Ovary (tissue), 9 donors: Measurements from ENCODE around the gene PTPN1. TPM values are rescaled to one million over a fixed set of nuclear protein-coding genes. Genes with fewer than 3 reads are reported as not detected.

Experiments
- DNase-seq, 5 donors: peaks; one replicate each; pipeline ENCODE4 v3.0.0-alpha.2; 2019 to 2020
- H3K27ac ChIP-seq, 2 donors: fragments of 200-600 bp; one replicate each; pipeline versions ENCODE4 v1.5.1 to v1.8.0; 2019 to 2022
- H3K27me3 ChIP-seq: fragments of 200-600 bp; one replicate; pipeline ENCODE4 v1.8.0; 2022
- H3K36me3 ChIP-seq: fragments of 200-600 bp; sonication (generic); one replicate; pipeline ENCODE4 v1.5.1; 2019
- H3K4me1 ChIP-seq: one replicate; pipeline ENCODE4 v1.8.1; 2013; ENCODE audit warnings: mild to moderate bottlenecking, moderate library complexity; ENCODE audit not compliant: insufficient read depth
- H3K4me3 ChIP-seq: fragments of 200-600 bp; sonication (generic); one replicate; pipeline ENCODE4 v1.5.1; 2017
- H3K9me3 ChIP-seq, 2 donors: fragments of 200-600 bp in 1 of 2; sonication (generic) in 1 of 2; one replicate each; pipeline versions ENCODE4 v1.5.1 to v1.8.1; 2013 to 2019; ENCODE audit warnings: mild to moderate bottlenecking in 1 of 2, moderate library complexity in 1 of 2
- CTCF ChIP-seq, 3 donors: fragments of 450-650 bp in 2 of 3; fragments of 200-600 bp in 1 of 3; IDR thresholded peaks; one replicate each; pipeline versions ENCODE4 v1.5.1 to v1.8.0; 2016 to 2022; ENCODE audit warnings: antibody characterized with exemption in 3 of 3, mild to moderate bottlenecking in 1 of 3
- EP300 ChIP-seq: sonication (generic); formaldehyde crosslinking; IDR thresholded peaks from one replicate; pipeline ENCODE4 v1.6.1; 2017; ENCODE audit warnings: antibody characterized with exemption
- POLR2A ChIP-seq: fragments of 450-650 bp; IDR thresholded peaks from one replicate; pipeline ENCODE4 v1.6.1; 2017; ENCODE audit warnings: antibody characterized with exemption, mild to moderate bottlenecking, moderate library complexity
- WGBS, 3 donors: extraction: QIAGEN DNeasy Blood & Tissue Kit in 1 of 3; methylation state at CpG; one replicate each; pipeline versions ENCODE4 v1.1.5 to v1.1.7; 2013 to 2017; 5-methylcytosine and 5-hydroxymethylcytosine counted together
- intact Hi-C, 4 donors: fragments of 100-400 bp; cut with DNase I; formaldehyde crosslinking; loops; one replicate each; pipeline versions ENCODE4 v1.11.0 to v1.15.1; 2022 to 2023
- microRNA counts: library from miRNA; unstranded; fragments of <30 nt; microRNA quantifications from one replicate; lab custom pipeline; 2016
- microRNA-seq, 3 donors: library from miRNA; unstranded; fragments of <30 nt; microRNA quantifications; one replicate each; pipeline versions ENCODE4 to v1.2.0, GENCODE V29; 2019 to 2020
- polyA plus RNA-seq, 2 donors: library from polyadenylated mRNA; stranded (reverse); fragments of 200-250 nt in 1 of 2; fragments of 350-450 nt in 1 of 2; fragmentation: Illumina TruSeq in 1 of 2; extraction: RNeasy Lipid Tissue Mini Kit (QIAGEN cat#74804) in 1 of 2; gene quantifications; one replicate each; pipeline ENCODE4 v1.2.3, GENCODE V29; 2013 to 2014
- small RNA-seq: library from RNA; depleted of rRNA; stranded (forward); fragments of <200 nt; gene quantifications from one replicate; pipeline ENCODE3, GENCODE V24; 2016
- total RNA-seq, 7 donors: library from RNA; depleted of rRNA in 2 of 7; stranded (reverse); fragments of >200 nt in 2 of 7; fragmentation: NEBNext Ultra II Directional in 3 of 7; extraction: Animal tissue kit (Norgen Biotek cat#: 25700) in 3 of 7; gene quantifications; one replicate each; pipeline versions ENCODE4 v1.1.0 to v1.2.4, GENCODE V29; 2016 to 2023
- donor health status: DM: no; HTN: no; CAD: no; lungs with moderate emphysema.
- donor health status: DM: no; HTN: no; CAD: no.
- donor health status: Bipolar disorder and iron deficiency.
- donor health status: DM: yes; HTN: yes; CAD: no.
- donor health status: DM: no; HTN: no; CAD: no.
- donor health status: DM: yes; HTN: yes; CAD: no.

The PTPN1 gene
- total and polyA plus RNA-seq, 9 donors, result 17.6 to 36.7 (median 26.6) TPM

GRCh38 chr20:50632701-50633100 lies 122.5 kb downstream of the PTPN1 start:
- no peak for TF ChIP-seq CTCF (IDR thresholded peaks at IDR 0.05)
- TF ChIP-seq EP300, result no peak
- TF ChIP-seq POLR2A, result no peak
- no peak for DNase-seq
- H3K4me3 ChIP-seq, result no peak overlapping the region
- H3K36me3 ChIP-seq, result no peaks in the 10 kb centered on the region
- H3K27ac ChIP-seq, result no peak overlapping the region
- intact Hi-C loops, result no loop called here
- H3K27me3 ChIP-seq, result no peaks in the 10 kb centered on the region
- no peaks in the 10 kb centered on the region for H3K9me3 ChIP-seq
- 91 to 95% (median 91%) methylated on average over 5 of the region's 5 CpGs for WGBS, 3 donors
- peaks cover 11% of the 10 kb centered on the region for H3K4me1 ChIP-seq

GRCh38 chr20:50633361-50633760 lies 123.2 kb downstream of the PTPN1 start:
- H3K27ac ChIP-seq, result no peak overlapping the region
- H3K27me3 ChIP-seq, result no peaks in the 10 kb centered on the region
- WGBS, 3 donors, result 59 to 69% (median 68%) methylated on average over 10 of the region's 10 CpGs
- intact Hi-C loops, result no loop called here
- H3K9me3 ChIP-seq, result no peaks in the 10 kb centered on the region
- TF ChIP-seq CTCF (IDR thresholded peaks at IDR 0.05) (no peak), EP300 (no peak), POLR2A (no peak)
- H3K4me3 ChIP-seq, result no peak overlapping the region
- no peaks in the 10 kb centered on the region for H3K36me3 ChIP-seq
- no peak for DNase-seq
- H3K4me1 ChIP-seq, result peaks cover 11% of the 10 kb centered on the region

- H3K9me3 ChIP-seq, result no peaks in the 10 kb centered on the region
- no peaks in the 10 kb centered on the region for H3K27me3 ChIP-seq
- DNase-seq, result no peak
- no peak overlapping the region for H3K4me3 ChIP-seq
- H3K27ac ChIP-seq, result no peak overlapping the region
- TF ChIP-seq POLR2A (no peak), EP300 (no peak), CTCF (IDR thresholded peaks at IDR 0.05) (no peak)
- no peaks in the 10 kb centered on the region for H3K36me3 ChIP-seq
- intact Hi-C loops, result no loop called here
- peaks cover 13% of the 10 kb centered on the region for H3K4me1 ChIP-seq
- WGBS, 3 donors, result 84 to 87% (median 85%) methylated on average over 6 of the region's 6 CpGs
These were observed 124.0 kb downstream of the PTPN1 start for GRCh38 chr20:50634191-50634590.

MicroRNA genes within 50 kb of the gene (microRNA counts, 767-probe panel; counts per million panel counts)
- microRNA hsa-miR-645 (lab: Ali Mortazavi, UCI), result 530 counts per million, percentile 78 among the panel's probes with 10 or more counts

Small RNA genes lying within 50 kb of the gene (microRNA-seq; reads per million reads assigned to microRNA genes)
- gene MIR1302-5 (0 reads per million in 3 donors), gene MIR645 (0 reads per million in 3 donors)

Small RNA genes lying within 50 kb of the gene (small RNA-seq; reads per million reads assigned to genes)
- gene COX6CP2 (not detected), gene MIR1302-5 (not detected), gene MIR645 (not detected), gene RF00019 (not detected)

Other genes with a start within 250 kb of the PTPN1 start
- 10 to 100 TPM in 2 of 7 donors, 1 to 10 TPM in 5; 1.3 to 22.7 (median 8.0) TPM for gene RIPOR3, start 181.2 kb downstream of the PTPN1 start, total RNA-seq
- 1 to 10 TPM; 1.7 to 9.6 TPM for gene RIPOR3, start 181.2 kb downstream of the PTPN1 start, polyA plus RNA-seq
- gene PARD6B, start 221.2 kb downstream of the PTPN1 start, total RNA-seq, result 10 to 100 TPM in 2 of 7 donors, 1 to 10 TPM in 5; 4.5 to 14.4 (median 8.5) TPM
- gene PARD6B, start 221.2 kb downstream of the PTPN1 start, polyA plus RNA-seq, result 1 to 10 TPM in 1 of 2 donors, under 1 TPM in 1; 0.91 to 1.0 TPM